Rectal smooth muscle tissue (tissue), 1 donor: ENCODE measurements around the gene TMOD1.
A peak's percentile ranks its signal among the peaks of the same experiment; 100 is the strongest.

Source experiments
- H3K27ac ChIP-seq: one replicate; pipeline ENCODE4 v1.7.0; 2013; ENCODE audit warnings: low read depth, low read length, inconsistent platforms
- H3K27me3 ChIP-seq: one replicate; pipeline ENCODE4 v1.7.0; 2013; ENCODE audit warnings: low read length; ENCODE audit not compliant: control insufficient read depth, insufficient read depth
- H3K36me3 ChIP-seq: one replicate; pipeline ENCODE4 v1.7.0; 2013; ENCODE audit warnings: low read length; ENCODE audit not compliant: control insufficient read depth, insufficient read depth
- H3K4me1 ChIP-seq: one replicate; pipeline ENCODE4 v1.7.0; 2013; ENCODE audit warnings: low read length; ENCODE audit not compliant: control insufficient read depth, insufficient read depth
- H3K4me3 ChIP-seq: one replicate; pipeline ENCODE4 v1.7.0; 2013; ENCODE audit warnings: low read length
- H3K9ac ChIP-seq: one replicate; pipeline ENCODE4 v1.7.0; 2013; ENCODE audit warnings: low read length

TMOD1 gene

GRCh38 chr9:97502222-97502983 is 937 bp downstream of the TMOD1 start:
- peak overlapping the region; percentile 30 for H3K9ac ChIP-seq
- H3K4me3 ChIP-seq = peak overlapping the region; percentile 80
- H3K27ac ChIP-seq = peak overlapping the region; percentile 82
- H3K36me3 ChIP-seq = no peaks in the 10 kb centered on the region
- H3K4me1 ChIP-seq = peaks cover 17% of the 10 kb centered on the region
- peaks cover 11% of the 10 kb centered on the region for H3K27me3 ChIP-seq

GRCh38 chr9:97502984-97503861 is 1.8 kb downstream of the TMOD1 start:
- Histone ChIP-seq H3K9ac (no peak overlapping the region), H3K27ac (peak overlapping the region; percentile 18), H3K4me3 (peak overlapping the region; percentile 80), H3K4me1 (peaks cover 17% of the 10 kb centered on the region), H3K36me3 (no peaks in the 10 kb centered on the region), H3K27me3 (peaks cover 11% of the 10 kb centered on the region)

- H3K4me1 ChIP-seq = peaks cover 17% of the 10 kb centered on the region
- no peaks in the 10 kb centered on the region for H3K36me3 ChIP-seq
- H3K9ac ChIP-seq = no peak overlapping the region
- no peak overlapping the region for H3K4me3 ChIP-seq
- H3K27ac ChIP-seq = peak overlapping the region; percentile 18
- H3K27me3 ChIP-seq = peaks cover 11% of the 10 kb centered on the region
Measured at GRCh38 chr9:97503862-97504210, 2.4 kb downstream of the TMOD1 start.

- peak overlapping the region; percentile 33 for H3K27ac ChIP-seq
- H3K4me1 ChIP-seq = peaks cover 17% of the 10 kb centered on the region
- H3K4me3 ChIP-seq = no peak overlapping the region
- no peak overlapping the region for H3K9ac ChIP-seq
- no peaks in the 10 kb centered on the region for H3K36me3 ChIP-seq
- H3K27me3 ChIP-seq = peaks cover 11% of the 10 kb centered on the region
Measured at GRCh38 chr9:97504381-97505216, 3.1 kb downstream of the TMOD1 start.

- Histone ChIP-seq H3K4me3 (no peak overlapping the region), H3K27ac (no peak overlapping the region), H3K36me3 (no peaks in the 10 kb centered on the region), H3K27me3 (peaks cover 11% of the 10 kb centered on the region), H3K9ac (no peak overlapping the region), H3K4me1 (peaks cover 19% of the 10 kb centered on the region)
Measured at GRCh38 chr9:97505845-97506244, 4.4 kb downstream of the TMOD1 start.

GRCh38 chr9:97506306-97506705 is 4.8 kb downstream of the TMOD1 start:
- Histone ChIP-seq H3K4me3 (no peak overlapping the region), H3K36me3 (no peaks in the 10 kb centered on the region), H3K9ac (no peak overlapping the region), H3K27me3 (peaks cover 11% of the 10 kb centered on the region), H3K4me1 (peaks cover 20% of the 10 kb centered on the region), H3K27ac (no peak overlapping the region)

- peaks cover 11% of the 10 kb centered on the region for H3K27me3 ChIP-seq
- H3K9ac ChIP-seq = no peak overlapping the region
- H3K27ac ChIP-seq = no peak overlapping the region
- H3K36me3 ChIP-seq = no peaks in the 10 kb centered on the region
- H3K4me3 ChIP-seq = no peak overlapping the region
- peaks cover 20% of the 10 kb centered on the region for H3K4me1 ChIP-seq
Measured at GRCh38 chr9:97506787-97507186, 5.3 kb downstream of the TMOD1 start.

- Histone ChIP-seq H3K4me1 (peaks cover 20% of the 10 kb centered on the region), H3K27me3 (peaks cover 11% of the 10 kb centered on the region), H3K36me3 (no peaks in the 10 kb centered on the region), H3K27ac (no peak overlapping the region), H3K9ac (no peak overlapping the region), H3K4me3 (no peak overlapping the region)
Measured at GRCh38 chr9:97507428-97507984, 6.0 kb downstream of the TMOD1 start.

GRCh38 chr9:97508852-97509251 is 7.4 kb downstream of the TMOD1 start:
- Histone ChIP-seq H3K36me3 (no peaks in the 10 kb centered on the region), H3K4me3 (no peak overlapping the region), H3K4me1 (peaks cover 14% of the 10 kb centered on the region), H3K27me3 (no peaks in the 10 kb centered on the region), H3K9ac (no peak overlapping the region), H3K27ac (no peak overlapping the region)

- Histone ChIP-seq H3K27me3 (no peaks in the 10 kb centered on the region), H3K27ac (no peak overlapping the region), H3K4me3 (no peak overlapping the region), H3K4me1 (peaks cover 3% of the 10 kb centered on the region), H3K9ac (no peak overlapping the region), H3K36me3 (no peaks in the 10 kb centered on the region)
Measured at GRCh38 chr9:97510797-97511654, 9.6 kb downstream of the TMOD1 start.

- H3K27ac ChIP-seq = no peak overlapping the region
- no peaks in the 10 kb centered on the region for H3K36me3 ChIP-seq
- H3K4me3 ChIP-seq = no peak overlapping the region
- H3K9ac ChIP-seq = no peak overlapping the region
- H3K4me1 ChIP-seq = peaks cover 3% of the 10 kb centered on the region
- H3K27me3 ChIP-seq = no peaks in the 10 kb centered on the region
Measured at GRCh38 chr9:97511655-97512427, 10.4 kb downstream of the TMOD1 start.
